CD4-positive, alpha-beta T cell treated with Interleukin-4 for 4 hours (primary cell): ENCODE results near the gene ZFAND2B.
"Not testable (repeated sequence)": the region's sequence is repeated elsewhere in the genome, so short reads cannot be mapped to it uniquely, and the experiment has no call there.

Experiments used
- DNase-seq: peaks from one replicate; pipeline ENCODE4 v3.0.0-alpha.2; 2020

ZFAND2B gene

DNA sequence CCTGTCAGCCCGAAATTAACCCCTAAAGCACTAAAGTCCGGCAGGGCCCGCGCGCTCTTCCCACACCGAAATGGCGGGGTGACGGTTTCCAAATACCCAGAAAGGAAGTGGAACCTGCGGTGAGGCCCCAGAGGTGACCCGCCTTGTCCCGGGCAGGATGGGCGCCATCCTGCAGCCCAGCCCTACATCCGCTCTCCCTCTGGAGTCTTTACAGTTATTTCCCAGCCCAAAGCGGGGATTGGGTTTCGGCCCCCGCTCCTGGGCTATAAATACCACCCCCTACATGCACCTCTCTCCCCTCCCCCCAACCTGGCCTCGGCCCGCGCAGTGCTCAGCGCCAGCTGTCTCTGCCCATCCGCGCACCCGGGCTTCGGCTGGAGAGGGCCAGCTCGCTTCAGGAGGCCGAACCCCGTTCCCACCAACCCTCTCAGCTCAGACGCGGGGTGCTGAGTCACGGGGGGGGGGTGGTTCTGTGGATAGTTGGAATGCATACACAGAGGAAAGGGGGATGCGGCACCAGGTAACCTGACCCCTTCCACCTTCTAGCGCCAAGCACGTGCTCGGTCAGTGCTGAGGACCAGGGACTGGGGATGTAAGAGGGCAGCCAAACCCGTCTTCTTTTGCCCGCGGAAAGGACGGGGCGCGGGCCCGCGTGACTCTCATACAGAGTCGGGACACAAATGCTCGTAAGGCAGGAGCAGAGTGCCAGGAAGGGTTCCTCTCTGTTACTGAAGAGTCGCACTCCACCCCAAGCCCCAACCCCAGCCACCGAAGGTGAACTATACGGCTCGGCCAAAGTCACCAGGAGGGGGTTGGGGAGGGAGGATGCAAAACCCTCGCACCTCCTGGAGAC is 46.5 kb downstream of the ZFAND2B start, which contains the start of gene TUBA4B:
Gene TUBA4B, plus strand, starts transcription at position 344 of the 853 bp plus-strand sequence. Its CDS starts 165 bp downstream, at position 509.
- no peak for DNase-seq

DNA sequence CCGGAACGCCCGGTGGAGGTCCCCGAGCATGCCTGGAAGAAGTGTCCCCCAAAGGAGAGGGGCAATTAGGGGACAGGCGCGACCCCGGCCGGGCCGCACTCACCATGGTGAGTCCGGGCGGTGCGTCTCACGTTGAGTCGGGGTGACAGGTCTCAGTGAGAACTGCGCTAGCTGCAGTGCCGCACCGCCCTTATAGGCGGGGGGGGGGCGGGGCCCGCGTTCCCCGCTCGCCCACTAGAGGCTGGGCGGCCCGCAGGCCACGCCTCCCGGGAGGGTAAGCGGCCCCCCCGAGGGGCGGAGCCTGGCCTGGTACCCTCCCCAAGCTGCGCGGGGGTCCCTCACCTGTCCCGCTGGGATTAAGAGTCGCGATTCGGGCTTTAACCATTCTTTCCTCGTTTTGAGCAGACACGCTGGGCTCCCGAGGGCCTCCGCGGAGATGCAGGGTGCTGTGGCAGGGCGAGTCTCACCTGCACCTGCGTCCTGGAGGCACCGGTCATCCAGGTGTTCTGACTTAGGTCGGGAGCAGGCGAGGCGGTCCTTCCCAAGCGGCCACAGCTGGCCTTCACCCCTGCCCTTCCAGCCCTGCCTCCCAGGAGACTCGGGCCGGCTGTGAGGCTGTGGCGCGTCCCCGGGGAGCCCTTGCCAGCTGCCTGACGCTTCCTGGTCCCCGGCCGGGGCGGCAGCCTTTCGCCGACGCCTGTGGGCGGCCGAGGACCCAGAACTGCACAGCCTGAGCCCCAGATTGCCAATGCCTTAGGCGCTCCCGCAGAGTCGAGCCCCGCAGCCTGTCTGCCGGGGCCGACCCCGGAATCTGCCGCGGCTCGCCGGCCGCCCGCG is 47.4 kb downstream of the ZFAND2B start, which contains the start of gene TUBA4A:
Gene TUBA4A, minus strand, starts transcription at position 166 of the 837 bp plus-strand sequence. Its CDS starts 60 bp downstream, at position 106.
- DNase-seq = peak; percentile 88

DNA sequence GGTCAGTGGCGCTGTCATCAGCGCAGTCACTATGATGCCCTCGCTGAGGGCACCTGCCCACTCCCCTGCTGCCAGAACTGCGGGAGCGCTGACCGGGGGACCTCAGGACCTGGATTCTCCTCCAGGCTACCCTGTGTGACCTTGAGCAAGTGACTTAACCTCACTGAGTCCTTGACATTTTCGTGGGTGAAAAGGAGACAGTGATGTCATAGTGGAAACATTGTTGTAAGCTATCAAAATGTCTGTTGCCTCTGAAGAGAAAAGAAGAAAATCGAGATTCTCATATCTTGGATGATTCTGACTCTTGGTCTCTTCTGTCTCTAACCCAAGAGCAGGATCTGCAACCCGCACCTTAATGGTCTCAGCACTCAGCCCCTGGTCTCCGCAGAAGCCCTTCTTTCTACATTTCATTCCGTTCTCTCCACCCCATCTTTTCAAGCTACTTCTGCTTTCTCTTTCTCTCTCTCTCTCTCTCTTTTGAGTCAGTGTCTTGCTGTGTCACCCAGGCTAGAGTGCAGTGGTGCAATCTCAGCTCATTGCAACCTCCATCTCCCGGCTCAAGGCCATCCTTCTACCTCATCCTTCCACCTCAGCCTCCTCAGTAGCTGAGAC is 48.1 kb downstream of the ZFAND2B start:
- peak; percentile 60 for DNase-seq

GRCh38 chr2:219258942-219259341 is 52.4 kb downstream of the ZFAND2B start:
- DNase-seq = not testable (repeated sequence)
